Measurements from ENCODE around the gene TUBB6. TPM values are rescaled to one million over a fixed set of nuclear protein-coding genes. Genes with fewer than 3 reads are reported as not detected.

Gene TUBB6
- total RNA-seq, 6 experiments from 2014 or later = 2.4 to 18.5 (median 9.0) TPM

GRCh38 chr18:12321333-12321732 lies 13.3 kb downstream of the TUBB6 start:
- no peak for DNase-seq
- WGBS (ENCODE audit: insufficient coverage, low coverage, low lambda C conversion rate, missing lambda C conversion rate) = 56% methylated on average over 3 of the region's 4 CpGs

GRCh38 chr18:12324991-12325725 lies 17.1 kb downstream of the TUBB6 start:
- 94% methylated on average over 14 of the region's 58 CpGs for WGBS (ENCODE audit: insufficient coverage, low coverage, low lambda C conversion rate, missing lambda C conversion rate)
- H3K36me3 ChIP-seq = peaks cover 0 to 46% (median 20%) of the 10 kb centered on the region in 4 donors
- H3K4me1 ChIP-seq = no peaks in the 10 kb centered on the region
- TF ChIP-seq POLR2A (IDR thresholded peaks at IDR 0.05) = no peak
- H3K9me3 ChIP-seq = no peaks in the 10 kb centered on the region
- H3K27me3 ChIP-seq = no peaks in the 10 kb centered on the region
- no peak for ATAC-seq
- H3K4me3 ChIP-seq = no peak overlapping the region
- no peak overlapping the region for H3K27ac ChIP-seq
- no peak for DNase-seq
- intact Hi-C loops (cut with DNase I) = no loop called here

More at GRCh38 chr18:12321333-12321732, 13.3 kb downstream of the TUBB6 start:
- no peak for TF ChIP-seq CTCF (IDR thresholded peaks at IDR 0.05)
- TF ChIP-seq POLR2A (IDR thresholded peaks at IDR 0.05) = no peak
- Histone ChIP-seq H3K27ac (no peak overlapping the region), H3K9me3 (no peaks in the 10 kb centered on the region), H3K4me1 (no peaks in the 10 kb centered on the region), H3K36me3 (peaks cover 0 to 21% (median 11%) of the 10 kb centered on the region in 4 donors), H3K27me3 (no peaks in the 10 kb centered on the region), H3K4me3 (no peak overlapping the region)
- no peak for ATAC-seq
- intact Hi-C loops (cut with DNase I) = no loop called here

DNA sequence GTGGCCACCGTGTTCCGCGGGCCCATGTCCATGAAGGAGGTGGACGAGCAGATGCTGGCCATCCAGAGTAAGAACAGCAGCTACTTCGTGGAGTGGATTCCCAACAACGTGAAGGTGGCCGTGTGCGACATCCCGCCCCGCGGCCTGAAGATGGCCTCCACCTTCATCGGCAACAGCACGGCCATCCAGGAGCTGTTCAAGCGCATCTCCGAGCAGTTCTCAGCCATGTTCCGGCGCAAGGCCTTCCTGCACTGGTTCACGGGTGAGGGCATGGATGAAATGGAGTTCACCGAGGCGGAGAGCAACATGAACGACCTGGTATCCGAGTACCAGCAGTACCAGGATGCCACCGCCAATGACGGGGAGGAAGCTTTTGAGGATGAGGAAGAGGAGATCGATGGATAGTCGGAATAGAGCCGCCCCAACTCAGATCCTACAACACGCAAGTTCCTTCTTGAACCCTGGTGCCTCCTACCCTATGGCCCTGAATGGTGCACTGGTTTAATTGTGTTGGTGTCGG lies 17.7 kb downstream of the TUBB6 start:
- ATAC-seq (no peak), DNase-seq (no peak)
- peaks cover 0 to 47% (median 20%) of the 10 kb centered on the region in 4 donors for H3K36me3 ChIP-seq
- no peaks in the 10 kb centered on the region for H3K4me1 ChIP-seq
- no peak overlapping the region for H3K4me3 ChIP-seq
- TF ChIP-seq POLR2A (IDR thresholded peaks at IDR 0.05) = no peak
- TF ChIP-seq CTCF (IDR thresholded peaks at IDR 0.05) = no peak
- 99% methylated on average over 11 of the region's 29 CpGs for WGBS (ENCODE audit: insufficient coverage, low coverage, low lambda C conversion rate, missing lambda C conversion rate)
- no peaks in the 10 kb centered on the region for H3K9me3 ChIP-seq
- no peak overlapping the region for H3K27ac ChIP-seq
- intact Hi-C loops (cut with DNase I) = no loop called here
- no peaks in the 10 kb centered on the region for H3K27me3 ChIP-seq

DNA sequence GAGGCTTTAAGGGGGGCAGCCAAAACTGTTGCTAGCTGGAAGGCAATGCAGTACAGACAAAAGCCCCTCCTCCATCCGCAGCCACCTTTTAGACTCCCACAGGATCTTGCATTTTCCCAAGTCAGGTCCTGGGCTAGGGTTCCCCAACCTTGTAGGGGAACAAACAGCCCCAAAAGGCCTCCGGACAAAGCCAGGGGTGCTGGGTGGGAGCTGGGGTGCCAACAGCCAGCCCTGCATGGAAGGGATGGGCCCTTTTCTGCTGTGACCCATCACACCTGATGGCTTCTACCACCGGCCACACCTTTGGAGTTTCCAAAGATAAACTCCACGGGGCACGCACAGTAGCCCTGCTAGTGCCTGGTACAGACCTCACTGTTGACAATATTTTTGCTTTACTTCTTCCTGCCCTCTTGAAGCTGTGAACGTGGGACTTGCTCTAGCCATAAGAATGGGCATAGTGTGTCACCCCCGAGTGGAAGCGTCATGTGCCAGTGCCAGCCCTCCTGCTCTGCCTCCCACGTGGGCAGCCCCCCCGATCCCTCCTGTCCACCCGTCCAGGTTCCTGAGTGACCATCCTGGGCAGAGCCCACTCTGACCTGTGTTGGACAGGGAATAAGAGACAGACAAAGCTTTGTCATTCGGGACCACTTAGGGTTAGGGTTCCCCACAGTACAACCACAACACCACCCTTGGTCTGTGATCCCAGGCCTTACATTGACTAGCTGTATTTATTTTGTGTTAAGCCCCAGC lies 18.8 kb downstream of the TUBB6 start:
- H3K36me3 ChIP-seq = peaks cover 0 to 47% (median 20%) of the 10 kb centered on the region in 4 donors
- no peak for ATAC-seq
- no peak for TF ChIP-seq CTCF (IDR thresholded peaks at IDR 0.05)
- no peaks in the 10 kb centered on the region for H3K27me3 ChIP-seq
- H3K4me3 ChIP-seq = no peak overlapping the region
- no peaks in the 10 kb centered on the region for H3K9me3 ChIP-seq
- no peaks in the 10 kb centered on the region for H3K4me1 ChIP-seq
- H3K27ac ChIP-seq = no peak overlapping the region
- no peak for DNase-seq
- WGBS (ENCODE audit: insufficient coverage, low coverage, low lambda C conversion rate, missing lambda C conversion rate) = 89% methylated on average over 8 of the region's 12 CpGs
- intact Hi-C loops (cut with DNase I) = no loop called here

Measured in right lobe of liver (tissue), 6 donors.